ENCODE results near the gene DPP10.

DNA sequence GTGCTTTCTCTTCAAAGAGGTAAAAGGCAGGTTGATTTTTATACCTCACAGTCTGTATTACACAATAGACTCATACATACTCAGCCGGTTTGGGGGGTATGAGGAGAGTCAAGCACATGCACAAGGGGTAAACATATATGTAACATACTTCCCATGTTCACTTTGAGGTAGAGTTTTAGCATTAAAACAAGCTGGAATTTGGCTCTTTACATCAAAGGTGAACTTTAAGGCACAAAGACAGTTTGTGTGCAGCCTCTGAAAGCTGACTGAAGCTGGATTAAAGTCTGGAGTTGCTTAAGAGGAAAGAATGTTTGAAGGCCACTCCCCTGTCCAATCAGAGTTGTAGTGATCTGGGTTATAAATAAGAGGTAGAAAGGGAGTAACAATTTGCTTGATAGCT, 282.0 kb downstream of the DPP10 start:
- TF ChIP-seq CTCF (conservative IDR thresholded peaks at IDR 0.05; ENCODE audit: low read length) (no peak), EZH2phosphoT487 (IDR thresholded peaks at IDR 0.05; ENCODE audit: borderline replicate concordance) (no peak)
